ENCODE results near the gene RPS6KA4.

DNA sequence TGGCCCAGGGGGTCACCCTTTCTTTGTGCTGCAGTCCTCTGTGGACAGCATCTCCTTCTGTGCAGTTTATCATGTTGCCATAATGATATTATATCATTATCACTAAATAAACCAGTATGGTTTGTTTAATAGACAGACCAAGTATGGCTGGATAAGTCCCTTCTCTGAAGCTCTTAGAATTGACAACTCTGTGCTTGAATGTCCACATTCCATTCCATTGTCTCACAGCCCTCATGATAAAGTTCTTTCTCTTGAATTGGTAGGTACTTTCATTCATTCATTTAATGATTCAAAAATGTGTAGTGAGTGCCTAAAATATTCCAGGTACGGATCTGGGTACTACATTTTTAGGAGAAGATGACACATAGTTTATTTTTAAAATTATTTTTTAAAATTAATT lies 7.8 kb downstream of the RPS6KA4 start:
- no peak for TF ChIP-seq POLR2A (IDR thresholded peaks at IDR 0.05)
- TF ChIP-seq CTCF (IDR thresholded peaks at IDR 0.05 in 8 of 11, conservative IDR thresholded peaks at IDR 0.05 in 3 of 11), result no peak
- no peak for TF ChIP-seq POLR2AphosphoS5 (IDR thresholded peaks at IDR 0.05)
